SK-N-MC (cell line): Measurements from ENCODE around the gene MRPL42.

ENCODE experiments used
- DNase-seq: peaks from one replicate; pipeline ENCODE4 v3.0.0-alpha.2; 2011; ENCODE audit warnings: low read depth, low spot score
- H3K27ac ChIP-seq: fragments of 200-600 bp; sonication (generic); 2 replicates; pipeline ENCODE4 v1.5.1; 2016; ENCODE audit warnings: mixed run types
- H3K36me3 ChIP-seq: fragments of 200-600 bp; sonication (generic); 2 replicates; pipeline ENCODE4 v1.6.1; 2017; ENCODE audit warnings: antibody characterized with exemption, low read length, mixed read lengths; ENCODE audit not compliant: insufficient read depth
- H3K4me3 ChIP-seq: fragments of 200-600 bp; sonication (generic); 2 replicates; pipeline ENCODE4 v1.5.1; 2016
- H3K9ac ChIP-seq: fragments of 200-600 bp; sonication (generic); 2 replicates; pipeline ENCODE4 v1.8.0; 2017; ENCODE audit warnings: mixed run types, mixed read lengths; ENCODE audit not compliant: insufficient read length
- H3K9me3 ChIP-seq: fragments of 200-600 bp; sonication (generic); 2 replicates; pipeline ENCODE4 v1.6.1; 2017; ENCODE audit warnings: low read depth, mild to moderate bottlenecking, antibody characterized with exemption, low read length, moderate library complexity, mixed read lengths
- EZH2 ChIP-seq: fragments of 200-600 bp; sonication (generic); IDR thresholded peaks from one replicate; pipeline ENCODE4 v1.6.1; 2017; ENCODE audit warnings: antibody characterized with exemption
- FOXP2 ChIP-seq: optimal IDR thresholded peaks from 2 replicates; pipeline ENCODE3; 2011; ENCODE audit warnings: mild to moderate bottlenecking, moderate library complexity; ENCODE audit not compliant: insufficient read depth; ENCODE audit errors: extremely low read length, control extremely low read depth
- POLR2AphosphoS5 ChIP-seq: IDR thresholded peaks from 2 replicates; pipeline ENCODE4 v1.6.1; 2012; ENCODE audit warnings: mild to moderate bottlenecking, low read depth, low read length, borderline replicate concordance

Gene MRPL42

GRCh38 chr12:93524386-93525133 is 57.2 kb downstream of the MRPL42 start:
- H3K27ac ChIP-seq: no peak overlapping the region
- no peak for TF ChIP-seq EZH2
- TF ChIP-seq FOXP2: no peak
- TF ChIP-seq POLR2AphosphoS5: no peak
- H3K4me3 ChIP-seq: no peak overlapping the region
- H3K36me3 ChIP-seq: no peaks in the 10 kb centered on the region
- no peak for DNase-seq
- no peaks in the 10 kb centered on the region for H3K9me3 ChIP-seq
- H3K9ac ChIP-seq: no peak overlapping the region

GRCh38 chr12:93526786-93527428 is 59.6 kb downstream of the MRPL42 start:
- no peak for DNase-seq
- Histone ChIP-seq H3K9ac (no peak overlapping the region), H3K27ac (no peak overlapping the region), H3K4me3 (no peak overlapping the region), H3K9me3 (no peaks in the 10 kb centered on the region), H3K36me3 (no peaks in the 10 kb centered on the region)
- TF ChIP-seq FOXP2 (no peak), EZH2 (no peak), POLR2AphosphoS5 (no peak)

GRCh38 chr12:93530358-93530757 is 63.0 kb downstream of the MRPL42 start:
- H3K27ac ChIP-seq: no peak overlapping the region
- TF ChIP-seq FOXP2 (no peak), EZH2 (no peak), POLR2AphosphoS5 (no peak)
- no peaks in the 10 kb centered on the region for H3K9me3 ChIP-seq
- no peak overlapping the region for H3K4me3 ChIP-seq
- DNase-seq: no peak
- no peak overlapping the region for H3K9ac ChIP-seq
- no peaks in the 10 kb centered on the region for H3K36me3 ChIP-seq

- DNase-seq: no peak
- TF ChIP-seq FOXP2 (no peak), POLR2AphosphoS5 (no peak), EZH2 (no peak)
These were observed 66.0 kb downstream of the MRPL42 start for GRCh38 chr12:93533310-93533709.

GRCh38 chr12:93536111-93536765 is 68.9 kb downstream of the MRPL42 start:
- Histone ChIP-seq H3K27ac (peak overlapping the region; percentile 36; the same call in 1 of the 2 replicates), H3K36me3 (no peaks in the 10 kb centered on the region), H3K9me3 (no peaks in the 10 kb centered on the region), H3K4me3 (no peak overlapping the region), H3K9ac (no peak overlapping the region)
- no peak for TF ChIP-seq FOXP2
- TF ChIP-seq POLR2AphosphoS5: no peak
- no peak for TF ChIP-seq EZH2
- DNase-seq: no peak

More at GRCh38 chr12:93533310-93533709, 66.0 kb downstream of the MRPL42 start:
- no peaks in the 10 kb centered on the region for H3K9me3 ChIP-seq
- H3K36me3 ChIP-seq: no peaks in the 10 kb centered on the region
- H3K4me3 ChIP-seq: no peak overlapping the region
- H3K9ac ChIP-seq: no peak overlapping the region
- no peak overlapping the region for H3K27ac ChIP-seq

GRCh38 chr12:93536766-93537488 is 69.6 kb downstream of the MRPL42 start:
- no peak overlapping the region for H3K4me3 ChIP-seq
- peak overlapping the region; percentile 36; the same call in 1 of the 2 replicates for H3K27ac ChIP-seq
- no peak for DNase-seq
- H3K9ac ChIP-seq: no peak overlapping the region
- TF ChIP-seq POLR2AphosphoS5 (no peak), FOXP2 (no peak), EZH2 (no peak)
- no peaks in the 10 kb centered on the region for H3K36me3 ChIP-seq
- H3K9me3 ChIP-seq: no peaks in the 10 kb centered on the region

GRCh38 chr12:93537769-93538168 is 70.5 kb downstream of the MRPL42 start:
- no peak overlapping the region for H3K27ac ChIP-seq
- H3K9ac ChIP-seq: no peak overlapping the region
- no peaks in the 10 kb centered on the region for H3K9me3 ChIP-seq
- H3K36me3 ChIP-seq: no peaks in the 10 kb centered on the region
- no peak for DNase-seq
- no peak for TF ChIP-seq FOXP2
- TF ChIP-seq EZH2: no peak
- no peak overlapping the region for H3K4me3 ChIP-seq

GRCh38 chr12:93539821-93540220 is 72.5 kb downstream of the MRPL42 start:
- Histone ChIP-seq H3K9me3 (no peaks in the 10 kb centered on the region), H3K36me3 (no peaks in the 10 kb centered on the region), H3K9ac (no peak overlapping the region), H3K4me3 (no peak overlapping the region), H3K27ac (no peak overlapping the region)
- TF ChIP-seq EZH2: no peak
- TF ChIP-seq FOXP2: no peak
- DNase-seq: no peak
